HL-60 (cell line): ENCODE measurements around the gene CYTH4.

Experiments
- DNase-seq, 2 experiments: peaks; one replicate each; pipeline ENCODE4 v3.0.0-alpha.2; 2010 to 2020; ENCODE audit warnings: low read depth in 1 of 2, low spot score in 1 of 2
- H3K27ac ChIP-seq: fragments of 250-450 bp; sonication (Bioruptor Pico); replicated peaks from 2 replicates; pipeline ENCODE4 v1.5.1; 2020; ENCODE audit warnings: mild to moderate bottlenecking, moderate library complexity
- H3K27me3 ChIP-seq: fragments of 250-450 bp; sonication (Bioruptor Pico); 2 replicates; pipeline ENCODE4 v1.5.1; 2021; ENCODE audit warnings: mild to moderate bottlenecking, moderate library complexity; ENCODE audit not compliant: insufficient read depth, poor library complexity, severe bottlenecking
- H3K4me3 ChIP-seq: replicated peaks from 2 replicates; pipeline ENCODE4 v1.5.1; 2011; ENCODE audit warnings: mild to moderate bottlenecking, control low read depth, low read length; ENCODE audit not compliant: insufficient read depth
- CTCF ChIP-seq: IDR thresholded peaks from one replicate; pipeline ENCODE4 v1.5.1; 2011; ENCODE audit warnings: low read length, control low read depth, inconsistent platforms; ENCODE audit not compliant: insufficient read depth
- GABPA ChIP-seq: IDR thresholded peaks from 2 replicates; pipeline ENCODE4 v1.6.1; 2012; ENCODE audit warnings: low read depth
- POLR2AphosphoS5 ChIP-seq: IDR thresholded peaks from 2 replicates; pipeline ENCODE4 v1.6.1; 2012; ENCODE audit warnings: low read depth
- REST ChIP-seq: IDR thresholded peaks from 2 replicates; pipeline ENCODE4 v1.6.1; 2012; ENCODE audit warnings: low read depth; ENCODE audit not compliant: insufficient replicate concordance
- SPI1 ChIP-seq: IDR thresholded peaks from 2 replicates; pipeline ENCODE4 v1.6.1; 2012; ENCODE audit warnings: low read depth, mild to moderate bottlenecking, borderline replicate concordance

CYTH4 gene

GRCh38 chr22:37312549-37313183, 30.4 kb downstream of the CYTH4 start:
- no peaks in the 10 kb centered on the region for H3K27me3 ChIP-seq
- H3K4me3 ChIP-seq = no peak overlapping the region
- DNase-seq = peak in 1 of 2 experiments; percentile 34
- peak overlapping the region; percentile 8 for H3K27ac ChIP-seq
- TF ChIP-seq REST (no peak), CTCF (no peak), SPI1 (no peak), GABPA (no peak), POLR2AphosphoS5 (no peak)

- Histone ChIP-seq H3K27ac (no peak overlapping the region; the same call in 1 of the 2 replicates), H3K4me3 (no peak overlapping the region), H3K27me3 (no peaks in the 10 kb centered on the region)
- peak; percentile 27; the same call in 1 of the 2 replicates for TF ChIP-seq POLR2AphosphoS5
- no peak for TF ChIP-seq CTCF
- no peak for DNase-seq
Measured at GRCh38 chr22:37313376-37314314, 31.3 kb downstream of the CYTH4 start.

GRCh38 chr22:37314315-37315074, 32.2 kb downstream of the CYTH4 start:
- H3K27me3 ChIP-seq = no peaks in the 10 kb centered on the region
- no peak overlapping the region for H3K4me3 ChIP-seq
- H3K27ac ChIP-seq = no peak overlapping the region; the same call in 1 of the 2 replicates
- peak in 1 of 2 experiments; percentile 43 for DNase-seq
- peak; percentile 58; the same call in 1 of the 2 replicates for TF ChIP-seq POLR2AphosphoS5
- TF ChIP-seq SPI1 = no peak
- no peak for TF ChIP-seq REST

- peaks cover 3% of the 10 kb centered on the region for H3K27me3 ChIP-seq
- no peak overlapping the region for H3K4me3 ChIP-seq
- TF ChIP-seq CTCF (no peak), REST (no peak), GABPA (no peak), POLR2AphosphoS5 (no peak), SPI1 (no peak)
- DNase-seq = no peak
- H3K27ac ChIP-seq = no peak overlapping the region
Measured at GRCh38 chr22:37316405-37316804, 34.1 kb downstream of the CYTH4 start.
